Measurements from ENCODE around the gene PSMB10. TPM values are rescaled to one million over a fixed set of nuclear protein-coding genes. Genes with fewer than 3 reads are reported as not detected.

The PSMB10 gene
- total RNA-seq, 1 donor from 2014 or later = 29.9 TPM

- no peak for DNase-seq (ENCODE audit: low spot score)
Measured at GRCh38 chr16:67893743-67894399, 42.8 kb downstream of the PSMB10 start.

- peak; percentile 98 for DNase-seq (ENCODE audit: low spot score)
Measured at GRCh38 chr16:67892899-67893742, 43.5 kb downstream of the PSMB10 start, which contains the start of gene PSKH1. Gene PSKH1 (plus strand): TSS chr16:67893254. CDS start chr16:67908750, 15,496 bp downstream.

GRCh38 chr16:67892375-67892774 is 44.3 kb downstream of the PSMB10 start:
- no peak for DNase-seq (ENCODE audit: low spot score)

- DNase-seq (ENCODE audit: low spot score) = peak; percentile 61
Measured at GRCh38 chr16:67888331-67888730, 48.3 kb downstream of the PSMB10 start.

- no peak for DNase-seq (ENCODE audit: low spot score)
Measured at GRCh38 chr16:67886387-67886786, 50.3 kb downstream of the PSMB10 start.

- DNase-seq (ENCODE audit: low spot score) = no peak
Measured at GRCh38 chr16:67885976-67886375, 50.7 kb downstream of the PSMB10 start.

- DNase-seq (ENCODE audit: low spot score) = no peak
Measured at GRCh38 chr16:67885545-67885944, 51.1 kb downstream of the PSMB10 start.

GRCh38 chr16:67884684-67885083 is 52.0 kb downstream of the PSMB10 start, which contains the start of gene NRN1L:
Gene NRN1L (plus strand): TSS chr16:67884885. CDS start chr16:67884904, 19 bp downstream.
- DNase-seq (ENCODE audit: low spot score) = peak; percentile 91

Other genes starting within 250 kb of the PSMB10 start
- 14.0 TPM for gene GFOD2, start 217.5 kb downstream of the PSMB10 start, total RNA-seq (ENCODE audit: insufficient read depth, low replicate concordance)
- gene RANBP10, start 130.3 kb downstream of the PSMB10 start, total RNA-seq (ENCODE audit: insufficient read depth, low replicate concordance) = 2.4 TPM
- gene TSNAXIP1, start 130.0 kb downstream of the PSMB10 start, total RNA-seq (ENCODE audit: insufficient read depth, low replicate concordance) = 0.24 TPM
- 32.3 TPM for gene THAP11, start 94.5 kb downstream of the PSMB10 start, total RNA-seq (ENCODE audit: insufficient read depth, low replicate concordance)
- gene NUTF2, start 89.9 kb downstream of the PSMB10 start, total RNA-seq (ENCODE audit: insufficient read depth, low replicate concordance) = 112 TPM
- 70.1 TPM for gene CENPT, start 89.2 kb downstream of the PSMB10 start, total RNA-seq (ENCODE audit: insufficient read depth, low replicate concordance)
- 79.0 TPM for gene EDC4, start 63.8 kb downstream of the PSMB10 start, total RNA-seq (ENCODE audit: insufficient read depth, low replicate concordance)
- not detected for gene NRN1L, start 52.0 kb downstream of the PSMB10 start, total RNA-seq (ENCODE audit: insufficient read depth, low replicate concordance)
- 11.3 TPM for gene PSKH1, start 43.6 kb downstream of the PSMB10 start, total RNA-seq (ENCODE audit: insufficient read depth, low replicate concordance)
- 0.48 TPM for gene CTRL, start 5.0 kb downstream of the PSMB10 start, total RNA-seq (ENCODE audit: insufficient read depth, low replicate concordance)
- gene LCAT, start 7.3 kb upstream of the PSMB10 start, total RNA-seq (ENCODE audit: insufficient read depth, low replicate concordance) = 22.1 TPM
- 40.0 TPM for gene SLC12A4, start 31.8 kb upstream of the PSMB10 start, total RNA-seq (ENCODE audit: insufficient read depth, low replicate concordance)
- gene DPEP3, start 43.6 kb upstream of the PSMB10 start, total RNA-seq (ENCODE audit: insufficient read depth, low replicate concordance) = not detected
- gene DPEP2, start 62.6 kb upstream of the PSMB10 start, total RNA-seq (ENCODE audit: insufficient read depth, low replicate concordance) = 5.1 TPM
- not detected for gene DPEP2NB, start 79.1 kb upstream of the PSMB10 start, total RNA-seq (ENCODE audit: insufficient read depth, low replicate concordance)
- gene DDX28, start 86.4 kb upstream of the PSMB10 start, total RNA-seq (ENCODE audit: insufficient read depth, low replicate concordance) = 12.3 TPM
- gene DUS2, start 86.4 kb upstream of the PSMB10 start, total RNA-seq (ENCODE audit: insufficient read depth, low replicate concordance) = 5.8 TPM
- 22.6 TPM for gene NFATC3, start 148.5 kb upstream of the PSMB10 start, total RNA-seq (ENCODE audit: insufficient read depth, low replicate concordance)